ENCODE data around the gene VARS1.

GRCh38 chr6:31805939-31806469, 10.5 kb upstream of the VARS1 start:
- TF ChIP-seq CTCF (IDR thresholded peaks at IDR 0.05; ENCODE audit: low read depth, low read length, poor library complexity, severe bottlenecking) (no peak), EZH2phosphoT487 (IDR thresholded peaks at IDR 0.05; ENCODE audit: borderline replicate concordance, low read length) (no peak)

Data from DOHH2 (cell line).